NCI-H226 (cell line): Measurements from ENCODE around the gene EXOSC7.
A peak's percentile ranks its signal among the peaks of the same experiment; 100 is the strongest.

ENCODE experiments used
- DNase-seq: peaks from one replicate; pipeline ENCODE4 v3.0.0-alpha.2; 2015

Gene EXOSC7

GRCh38 chr3:45056608-45057301 lies 80.7 kb downstream of the EXOSC7 start:
- DNase-seq: peak; percentile 34

DNA sequence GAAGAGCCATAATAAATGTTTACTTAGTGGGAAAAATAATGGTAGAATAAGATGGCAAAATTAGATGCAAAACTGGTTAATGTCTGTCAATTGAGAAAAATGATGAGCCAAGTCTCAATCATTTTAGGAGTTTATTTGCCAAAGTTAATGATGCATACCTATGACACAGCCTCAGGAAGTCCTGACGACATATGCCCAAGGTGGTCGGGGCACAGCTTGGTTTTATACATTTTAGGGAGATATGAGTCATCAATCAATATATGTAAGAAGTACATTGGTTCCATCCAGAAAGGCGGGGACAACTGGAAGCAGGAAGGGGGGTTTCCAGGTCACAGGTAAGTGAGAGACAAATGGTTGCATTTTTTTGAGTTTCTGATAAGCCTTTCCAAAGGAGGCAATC lies 81.5 kb downstream of the EXOSC7 start:
- no peak for DNase-seq

DNA sequence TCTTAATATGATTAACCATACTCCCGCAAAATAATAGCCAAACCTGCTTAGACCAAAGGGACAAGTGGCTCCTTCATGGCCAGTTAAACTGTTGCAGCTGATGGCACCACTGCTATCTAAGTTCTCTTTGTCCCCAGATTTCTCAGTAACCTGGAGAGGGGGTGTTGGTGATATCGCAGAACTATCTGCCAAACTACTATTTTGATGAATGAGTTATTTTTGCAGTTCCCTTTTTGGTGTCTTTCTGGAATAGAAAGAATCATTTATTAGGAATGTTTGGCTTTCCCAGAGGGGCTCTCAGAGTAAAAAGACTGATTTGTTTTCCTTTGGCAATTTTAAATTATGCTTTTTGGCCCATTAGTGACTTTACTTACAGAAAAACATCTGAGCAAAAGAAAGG lies 83.1 kb downstream of the EXOSC7 start:
- DNase-seq: no peak

DNA sequence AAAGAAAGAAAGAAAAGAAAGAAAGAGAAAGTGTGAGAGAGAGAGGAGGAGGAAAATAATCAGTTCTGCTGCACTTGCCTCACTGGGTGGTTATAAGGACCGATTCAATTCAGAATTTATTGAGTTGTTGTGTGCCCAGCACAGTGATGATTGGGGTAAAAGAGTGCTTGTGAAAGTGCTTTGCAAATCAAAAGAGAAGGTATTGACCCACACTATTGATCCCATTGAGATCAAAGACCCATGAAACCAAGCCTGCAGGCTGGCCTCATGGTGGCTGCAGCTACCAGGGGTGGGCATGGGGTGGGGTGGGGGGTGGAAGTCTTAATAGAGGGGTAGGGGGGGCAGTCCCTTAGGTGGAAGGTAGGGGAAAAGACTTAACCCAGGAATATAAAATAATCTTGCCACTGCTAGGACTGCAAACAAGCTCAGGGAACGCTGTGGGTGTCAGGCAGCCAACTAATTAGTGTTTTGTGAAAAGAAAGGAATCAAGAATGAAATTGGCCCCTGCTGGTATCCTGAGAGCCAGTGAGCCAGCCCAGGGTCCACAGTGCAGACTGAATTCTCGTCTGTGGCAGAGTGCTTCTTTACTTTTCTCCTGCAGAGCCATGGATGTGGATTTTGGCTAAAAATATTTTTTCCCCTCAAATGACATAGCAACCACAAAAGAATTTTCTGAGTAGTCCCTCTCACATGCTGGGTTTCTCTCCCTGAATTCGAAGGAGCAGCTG lies 84.3 kb downstream of the EXOSC7 start:
- no peak for DNase-seq
